ENCODE results near the gene HSPBAP1.

DNA sequence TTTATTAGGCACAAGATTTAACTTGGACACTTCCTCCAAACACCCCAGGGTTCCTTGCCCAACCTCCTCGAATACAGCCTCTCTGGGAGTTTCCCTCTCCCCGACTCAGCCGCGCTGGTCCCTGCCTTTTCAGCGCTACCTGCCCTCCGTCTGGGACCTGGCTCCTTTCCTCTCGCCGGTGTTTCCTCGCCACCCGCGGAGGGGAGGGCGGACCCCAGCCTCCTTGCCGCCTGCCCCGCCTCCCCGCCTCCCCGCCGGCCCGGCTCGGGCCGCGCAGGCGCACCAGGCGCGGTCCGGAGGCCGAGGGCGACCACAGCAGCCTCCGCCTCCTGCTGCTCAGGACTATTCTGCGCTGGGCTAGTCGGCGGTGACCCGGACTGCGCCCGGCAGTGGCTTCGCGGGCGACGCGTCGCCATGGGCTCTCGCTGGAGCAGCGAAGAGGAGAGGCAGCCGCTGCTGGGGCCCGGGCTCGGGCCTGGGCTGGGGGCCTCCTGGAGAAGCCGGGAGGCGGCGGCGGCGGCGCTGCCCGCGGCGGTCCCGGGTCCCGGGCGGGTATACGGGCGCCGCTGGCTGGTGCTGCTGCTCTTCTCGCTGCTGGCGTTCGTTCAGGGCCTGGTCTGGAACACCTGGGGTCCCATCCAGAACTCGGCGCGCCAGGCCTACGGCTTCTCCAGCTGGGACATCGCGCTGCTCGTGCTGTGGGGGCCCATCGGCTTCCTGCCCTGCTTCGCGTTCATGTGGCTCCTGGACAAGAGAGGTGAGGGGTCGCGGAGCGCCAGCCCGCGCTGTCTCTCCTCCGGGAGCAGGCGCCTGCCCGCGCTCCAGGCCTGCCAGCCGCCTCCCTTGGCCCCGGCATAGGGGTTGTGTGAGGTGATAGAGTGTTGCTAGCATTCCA lies 1.4 kb upstream of the HSPBAP1 start, which contains the start of gene SLC49A4:
- TF ChIP-seq SNAI2 (CRISPR knock-in tag; IDR thresholded peaks at IDR 0.05) (no peak), ESRRG (CRISPR knock-in tag; IDR thresholded peaks at IDR 0.05) (no peak), RARB (CRISPR knock-in tag; IDR thresholded peaks at IDR 0.05) (no peak), POU6F1 (CRISPR knock-in tag; IDR thresholded peaks at IDR 0.05; ENCODE audit: borderline replicate concordance, low read depth) (no peak), ZFP30 (CRISPR knock-in tag; IDR thresholded peaks at IDR 0.05) (no peak), ISL1 (CRISPR knock-in tag; IDR thresholded peaks at IDR 0.05) (no peak), OSR1 (CRISPR knock-in tag; IDR thresholded peaks at IDR 0.05) (no peak)
- TF ChIP-seq, protein P1, sequence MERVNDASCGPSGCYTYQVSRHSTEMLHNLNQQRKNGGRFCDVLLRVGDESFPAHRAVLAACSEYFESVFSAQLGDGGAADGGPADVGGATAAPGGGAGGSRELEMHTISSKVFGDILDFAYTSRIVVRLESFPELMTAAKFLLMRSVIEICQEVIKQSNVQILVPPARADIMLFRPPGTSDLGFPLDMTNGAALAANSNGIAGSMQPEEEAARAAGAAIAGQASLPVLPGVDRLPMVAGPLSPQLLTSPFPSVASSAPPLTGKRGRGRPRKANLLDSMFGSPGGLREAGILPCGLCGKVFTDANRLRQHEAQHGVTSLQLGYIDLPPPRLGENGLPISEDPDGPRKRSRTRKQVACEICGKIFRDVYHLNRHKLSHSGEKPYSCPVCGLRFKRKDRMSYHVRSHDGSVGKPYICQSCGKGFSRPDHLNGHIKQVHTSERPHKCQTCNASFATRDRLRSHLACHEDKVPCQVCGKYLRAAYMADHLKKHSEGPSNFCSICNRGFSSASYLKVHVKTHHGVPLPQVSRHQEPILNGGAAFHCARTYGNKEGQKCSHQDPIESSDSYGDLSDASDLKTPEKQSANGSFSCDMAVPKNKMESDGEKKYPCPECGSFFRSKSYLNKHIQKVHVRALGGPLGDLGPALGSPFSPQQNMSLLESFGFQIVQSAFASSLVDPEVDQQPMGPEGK (CRISPR knock-in tag; IDR thresholded peaks at IDR 0.05; ENCODE audit: borderline replicate concordance), result no peak
- TF ChIP-seq, protein P2, sequence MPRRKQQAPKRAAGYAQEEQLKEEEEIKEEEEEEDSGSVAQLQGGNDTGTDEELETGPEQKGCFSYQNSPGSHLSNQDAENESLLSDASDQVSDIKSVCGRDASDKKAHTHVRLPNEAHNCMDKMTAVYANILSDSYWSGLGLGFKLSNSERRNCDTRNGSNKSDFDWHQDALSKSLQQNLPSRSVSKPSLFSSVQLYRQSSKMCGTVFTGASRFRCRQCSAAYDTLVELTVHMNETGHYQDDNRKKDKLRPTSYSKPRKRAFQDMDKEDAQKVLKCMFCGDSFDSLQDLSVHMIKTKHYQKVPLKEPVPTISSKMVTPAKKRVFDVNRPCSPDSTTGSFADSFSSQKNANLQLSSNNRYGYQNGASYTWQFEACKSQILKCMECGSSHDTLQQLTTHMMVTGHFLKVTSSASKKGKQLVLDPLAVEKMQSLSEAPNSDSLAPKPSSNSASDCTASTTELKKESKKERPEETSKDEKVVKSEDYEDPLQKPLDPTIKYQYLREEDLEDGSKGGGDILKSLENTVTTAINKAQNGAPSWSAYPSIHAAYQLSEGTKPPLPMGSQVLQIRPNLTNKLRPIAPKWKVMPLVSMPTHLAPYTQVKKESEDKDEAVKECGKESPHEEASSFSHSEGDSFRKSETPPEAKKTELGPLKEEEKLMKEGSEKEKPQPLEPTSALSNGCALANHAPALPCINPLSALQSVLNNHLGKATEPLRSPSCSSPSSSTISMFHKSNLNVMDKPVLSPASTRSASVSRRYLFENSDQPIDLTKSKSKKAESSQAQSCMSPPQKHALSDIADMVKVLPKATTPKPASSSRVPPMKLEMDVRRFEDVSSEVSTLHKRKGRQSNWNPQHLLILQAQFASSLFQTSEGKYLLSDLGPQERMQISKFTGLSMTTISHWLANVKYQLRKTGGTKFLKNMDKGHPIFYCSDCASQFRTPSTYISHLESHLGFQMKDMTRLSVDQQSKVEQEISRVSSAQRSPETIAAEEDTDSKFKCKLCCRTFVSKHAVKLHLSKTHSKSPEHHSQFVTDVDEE (CRISPR knock-in tag; IDR thresholded peaks at IDR 0.05), result no peak

Measured in SK-N-SH treated with all-trans-retinoic acid at 6 μM for 48 hours (cell line).